ENCODE data around the gene SEC22A. TPM values are rescaled to one million over a fixed set of nuclear protein-coding genes. Genes with fewer than 3 reads are reported as not detected.

Gene SEC22A
- total and polyA plus RNA-seq, 2 experiments from 2014 or later, result 8.8 to 12.3 TPM

- Histone ChIP-seq H3K27me3 (peaks cover 3% of the 10 kb centered on the region), H3K4me1 (ENCODE audit: low read depth) (peaks cover 13% of the 10 kb centered on the region)
Observed at GRCh38 chr3:123317716-123318115, 116.0 kb downstream of the SEC22A start.

GRCh38 chr3:123318374-123318773 is 116.6 kb downstream of the SEC22A start:
- H3K9me3 ChIP-seq (ENCODE audit: low read depth), result no peaks in the 10 kb centered on the region

More at GRCh38 chr3:123317716-123318115, 116.0 kb downstream of the SEC22A start:
- Histone ChIP-seq H3K9me3 (ENCODE audit: low read depth) (no peaks in the 10 kb centered on the region), H3K4me3 (no peak overlapping the region), H3K27ac (no peak overlapping the region), H3K36me3 (peaks cover 19% of the 10 kb centered on the region)
- no peak for DNase-seq (ENCODE audit: low read depth in 1 of 2, low spot score in 1 of 2)
- TF ChIP-seq CTCF (IDR thresholded peaks at IDR 0.05; ENCODE audit: low read depth, low read length), result no peak

GRCh38 chr3:123319760-123320159 is 118.0 kb downstream of the SEC22A start:
- Histone ChIP-seq H3K9me3 (ENCODE audit: low read depth) (no peaks in the 10 kb centered on the region), H3K27ac (peak overlapping the region; percentile 15), H3K36me3 (peaks cover 25% of the 10 kb centered on the region), H3K4me3 (no peak overlapping the region), H3K4me1 (ENCODE audit: low read depth) (peaks cover 13% of the 10 kb centered on the region), H3K27me3 (peaks cover 3% of the 10 kb centered on the region)
- TF ChIP-seq CTCF (IDR thresholded peaks at IDR 0.05; ENCODE audit: low read depth, low read length), result no peak
- peak in 1 of 2 donors; percentile 69 for DNase-seq (ENCODE audit: low read depth in 1 of 2, low spot score in 1 of 2)

More at GRCh38 chr3:123318374-123318773, 116.6 kb downstream of the SEC22A start:
- H3K36me3 ChIP-seq, result peaks cover 19% of the 10 kb centered on the region
- no peak overlapping the region for H3K4me3 ChIP-seq
- H3K27me3 ChIP-seq, result peaks cover 3% of the 10 kb centered on the region
- no peak for TF ChIP-seq CTCF (IDR thresholded peaks at IDR 0.05; ENCODE audit: low read depth, low read length)
- no peak for DNase-seq (ENCODE audit: low read depth in 1 of 2, low spot score in 1 of 2)
- no peak overlapping the region for H3K27ac ChIP-seq
- H3K4me1 ChIP-seq (ENCODE audit: low read depth), result peaks cover 13% of the 10 kb centered on the region

GRCh38 chr3:123320221-123320620 is 118.5 kb downstream of the SEC22A start:
- DNase-seq (ENCODE audit: low read depth in 1 of 2, low spot score in 1 of 2), result peak in 1 of 2 donors; percentile 55
- Histone ChIP-seq H3K27me3 (peaks cover 3% of the 10 kb centered on the region), H3K4me1 (ENCODE audit: low read depth) (peaks cover 13% of the 10 kb centered on the region), H3K36me3 (peaks cover 30% of the 10 kb centered on the region), H3K4me3 (no peak overlapping the region), H3K27ac (peak overlapping the region; percentile 15), H3K9me3 (ENCODE audit: low read depth) (no peaks in the 10 kb centered on the region)
- no peak for TF ChIP-seq CTCF (IDR thresholded peaks at IDR 0.05; ENCODE audit: low read depth, low read length)

GRCh38 chr3:123321806-123322205 is 120.1 kb downstream of the SEC22A start:
- DNase-seq (ENCODE audit: low read depth in 1 of 2, low spot score in 1 of 2), result no peak
- no peaks in the 10 kb centered on the region for H3K27me3 ChIP-seq
- H3K4me1 ChIP-seq (ENCODE audit: low read depth), result peaks cover 13% of the 10 kb centered on the region
- H3K9me3 ChIP-seq (ENCODE audit: low read depth), result no peaks in the 10 kb centered on the region
- no peak overlapping the region for H3K4me3 ChIP-seq
- TF ChIP-seq CTCF (IDR thresholded peaks at IDR 0.05; ENCODE audit: low read depth, low read length), result no peak
- peaks cover 20% of the 10 kb centered on the region for H3K36me3 ChIP-seq
- no peak overlapping the region for H3K27ac ChIP-seq

Measured in cardiac muscle cell (in vitro differentiated cells and primary cell).